NCI-H446 (cell line): ENCODE results near the gene MAP7D3.
"Not testable (repeated sequence)": the region's sequence is repeated elsewhere in the genome, so short reads cannot be mapped to it uniquely, and the experiment has no call there.

ENCODE experiments used
- DNase-seq, 2 experiments: peaks; one replicate each; lab custom pipeline; 2025; lab: John Stamatoyannopoulos, UW

MAP7D3 gene

GRCh38 chrX:136255541-136255940, 4.3 kb upstream of the MAP7D3 start:
- DNase-seq: no peak

- peak in 1 of 2 experiments; percentile 4 for DNase-seq
These were observed 784 bp downstream of the MAP7D3 start for GRCh38 chrX:136250191-136251040.

GRCh38 chrX:136246201-136246600, 5.0 kb downstream of the MAP7D3 start:
- no peak for DNase-seq

- not testable (repeated sequence) for DNase-seq
These were observed 13.4 kb downstream of the MAP7D3 start for GRCh38 chrX:136237849-136238248.

GRCh38 chrX:136237074-136237473, 14.1 kb downstream of the MAP7D3 start:
- DNase-seq: no peak

- no peak for DNase-seq
These were observed 22.4 kb downstream of the MAP7D3 start for GRCh38 chrX:136228839-136229207.

- DNase-seq: no peak
These were observed 23.0 kb downstream of the MAP7D3 start for GRCh38 chrX:136227948-136228838.

GRCh38 chrX:136227074-136227473, 24.1 kb downstream of the MAP7D3 start:
- DNase-seq: no peak

GRCh38 chrX:136221851-136222513, 29.2 kb downstream of the MAP7D3 start:
- no peak for DNase-seq

GRCh38 chrX:136220951-136221350, 30.2 kb downstream of the MAP7D3 start:
- DNase-seq: no peak

- no peak for DNase-seq
These were observed 30.7 kb downstream of the MAP7D3 start for GRCh38 chrX:136220540-136220939.

GRCh38 chrX:136219893-136220292, 31.3 kb downstream of the MAP7D3 start:
- no peak for DNase-seq

GRCh38 chrX:136215559-136215958, 35.6 kb downstream of the MAP7D3 start:
- DNase-seq: no peak

- DNase-seq: no peak
These were observed 36.6 kb downstream of the MAP7D3 start for GRCh38 chrX:136214551-136214950.

- DNase-seq: no peak
These were observed 38.6 kb downstream of the MAP7D3 start for GRCh38 chrX:136212557-136213111.

GRCh38 chrX:136211766-136212556, 39.2 kb downstream of the MAP7D3 start:
- no peak for DNase-seq

GRCh38 chrX:136210806-136211205, 40.4 kb downstream of the MAP7D3 start:
- no peak for DNase-seq

GRCh38 chrX:136210243-136210642, 41.0 kb downstream of the MAP7D3 start:
- DNase-seq: no peak

GRCh38 chrX:136209751-136210150, 41.4 kb downstream of the MAP7D3 start:
- DNase-seq: no peak

GRCh38 chrX:136209016-136209738, 42.0 kb downstream of the MAP7D3 start:
- peak in 1 of 2 experiments; percentile 16 for DNase-seq

- DNase-seq: no peak
These were observed 43.7 kb downstream of the MAP7D3 start for GRCh38 chrX:136207546-136207945.
